DMS153 (cell line): Measurements from ENCODE around the gene TMEM31.
A peak's percentile ranks its signal among the peaks of the same experiment; 100 is the strongest.

Experiments
- DNase-seq: peaks from one replicate; lab custom pipeline; 2025; lab: John Stamatoyannopoulos, UW

The TMEM31 gene, protein sequence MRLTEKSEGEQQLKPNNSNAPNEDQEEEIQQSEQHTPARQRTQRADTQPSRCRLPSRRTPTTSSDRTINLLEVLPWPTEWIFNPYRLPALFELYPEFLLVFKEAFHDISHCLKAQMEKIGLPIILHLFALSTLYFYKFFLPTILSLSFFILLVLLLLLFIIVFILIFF

DNA sequence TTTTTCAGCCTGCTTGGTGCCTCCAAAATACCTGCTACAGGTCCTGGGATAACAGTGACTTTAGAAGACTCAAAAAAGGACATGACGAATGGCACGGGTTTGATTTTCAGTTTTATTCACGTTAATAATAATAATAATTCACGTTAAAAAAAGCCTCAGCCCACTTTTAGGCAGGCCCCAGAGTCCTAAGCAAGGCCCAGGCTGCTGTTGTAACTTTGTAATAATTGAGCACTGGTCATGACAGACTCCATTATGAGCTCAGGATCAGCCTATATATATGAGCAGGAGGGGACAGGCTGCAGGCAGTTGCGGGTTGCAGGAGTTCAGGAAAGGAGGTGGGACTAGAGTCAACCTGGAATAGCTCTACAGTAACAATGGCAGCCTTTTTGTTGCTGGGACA lies at the start of gene TMEM31:
Gene TMEM31 (plus strand): TSS at position 301 of the 400 bp plus-strand sequence. CDS start 1,350 bp downstream, outside the sequence.
- DNase-seq, result no peak

DNA sequence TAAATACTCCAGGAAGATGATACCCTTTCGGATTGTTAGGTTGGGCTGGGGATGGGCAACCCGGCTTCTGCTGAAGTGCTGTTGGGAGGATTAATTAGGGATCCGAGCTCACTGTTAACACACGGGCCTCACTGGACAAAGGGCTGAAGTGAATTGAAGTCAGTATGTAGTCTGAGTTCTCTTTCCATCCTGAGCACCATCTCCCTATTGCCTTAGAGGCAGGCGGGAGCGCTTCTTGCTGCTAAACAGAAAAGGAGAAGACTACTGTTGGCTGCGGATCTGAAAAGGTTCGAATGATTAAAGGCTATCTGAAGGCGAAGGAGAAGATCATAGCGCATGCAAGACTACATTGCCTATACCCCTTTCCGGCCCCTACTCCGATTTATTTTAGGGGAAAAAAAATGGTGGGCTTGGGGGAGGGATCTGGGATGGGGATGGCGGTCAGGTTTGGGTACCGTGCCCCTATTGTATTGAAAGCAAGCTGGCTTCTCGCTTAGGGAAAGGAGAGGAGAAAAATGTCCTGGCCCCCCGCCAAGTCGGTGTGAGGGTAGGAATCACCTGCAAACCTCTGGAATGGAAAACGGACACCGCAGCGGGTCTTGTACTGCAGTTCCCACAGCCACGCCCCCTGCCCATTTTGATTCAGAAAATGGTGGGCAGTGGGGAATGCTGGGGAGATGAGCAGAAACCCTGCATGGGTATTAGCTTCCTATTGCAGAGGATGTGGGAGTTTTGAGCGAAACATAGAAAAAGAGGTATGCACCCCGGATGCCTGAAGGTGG lies 46.5 kb upstream of the TMEM31 start:
- no peak for DNase-seq

DNA sequence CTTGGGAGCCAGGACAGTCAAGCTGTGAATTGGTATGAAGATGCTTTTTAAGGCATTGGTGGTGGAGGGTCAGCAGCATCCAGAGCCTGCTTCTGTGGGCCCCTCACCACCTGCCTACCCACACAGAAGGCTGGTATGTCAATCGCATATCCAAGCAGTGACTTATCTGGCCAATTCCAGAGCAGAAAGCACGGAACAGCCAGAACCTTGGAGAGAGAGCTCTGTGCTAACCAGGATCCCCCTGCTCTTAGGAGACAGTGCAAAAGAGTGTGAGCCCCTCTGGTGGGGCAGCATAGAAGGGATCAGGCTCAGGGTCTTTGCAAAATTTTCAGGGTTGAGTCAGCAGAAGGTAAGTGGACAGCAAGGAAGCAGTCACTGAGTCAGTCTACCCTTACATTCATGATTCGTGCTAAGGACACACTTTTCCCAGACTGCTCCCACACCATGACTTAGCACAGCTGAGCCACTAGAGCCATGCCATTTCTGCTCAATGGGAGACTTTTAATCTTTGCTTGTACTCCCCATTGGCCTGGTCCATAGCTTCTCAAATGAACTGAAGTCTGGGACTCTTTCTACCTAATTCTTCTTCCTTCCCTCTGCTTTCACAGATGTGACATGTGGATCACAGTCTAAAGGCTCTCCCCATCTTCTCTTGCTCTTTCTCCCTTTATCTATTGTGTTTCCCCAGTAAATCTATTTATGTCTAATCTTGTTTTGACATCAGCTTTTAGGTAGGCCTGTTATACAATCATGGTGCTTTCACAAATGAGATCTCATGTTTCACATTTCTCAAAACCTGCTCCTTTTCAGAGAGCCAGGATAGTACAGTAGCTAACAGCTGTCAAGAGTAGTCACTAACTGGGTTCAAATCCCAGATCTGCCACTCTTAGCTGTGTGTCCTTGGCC lies 44.3 kb upstream of the TMEM31 start:
- no peak for DNase-seq

DNA sequence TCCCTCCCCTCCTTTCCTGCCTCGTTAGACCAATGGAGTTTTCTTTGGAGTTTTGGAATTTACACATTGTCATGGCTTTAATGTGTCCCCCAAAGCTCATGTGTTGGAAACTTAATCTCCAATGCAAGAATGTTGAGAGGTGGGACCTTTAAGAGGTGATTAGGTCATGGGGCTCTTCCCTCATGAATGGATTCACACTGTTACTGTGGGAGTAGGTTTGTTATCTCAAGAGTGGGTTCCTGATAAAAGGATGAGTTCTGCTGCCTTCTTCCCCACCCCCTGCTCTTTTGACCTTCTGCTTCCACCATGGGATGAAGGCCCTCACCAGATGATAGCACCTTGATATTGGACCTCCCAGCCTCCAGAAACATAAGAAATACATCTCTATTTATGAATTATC lies 41.0 kb upstream of the TMEM31 start:
- DNase-seq, result no peak

DNA sequence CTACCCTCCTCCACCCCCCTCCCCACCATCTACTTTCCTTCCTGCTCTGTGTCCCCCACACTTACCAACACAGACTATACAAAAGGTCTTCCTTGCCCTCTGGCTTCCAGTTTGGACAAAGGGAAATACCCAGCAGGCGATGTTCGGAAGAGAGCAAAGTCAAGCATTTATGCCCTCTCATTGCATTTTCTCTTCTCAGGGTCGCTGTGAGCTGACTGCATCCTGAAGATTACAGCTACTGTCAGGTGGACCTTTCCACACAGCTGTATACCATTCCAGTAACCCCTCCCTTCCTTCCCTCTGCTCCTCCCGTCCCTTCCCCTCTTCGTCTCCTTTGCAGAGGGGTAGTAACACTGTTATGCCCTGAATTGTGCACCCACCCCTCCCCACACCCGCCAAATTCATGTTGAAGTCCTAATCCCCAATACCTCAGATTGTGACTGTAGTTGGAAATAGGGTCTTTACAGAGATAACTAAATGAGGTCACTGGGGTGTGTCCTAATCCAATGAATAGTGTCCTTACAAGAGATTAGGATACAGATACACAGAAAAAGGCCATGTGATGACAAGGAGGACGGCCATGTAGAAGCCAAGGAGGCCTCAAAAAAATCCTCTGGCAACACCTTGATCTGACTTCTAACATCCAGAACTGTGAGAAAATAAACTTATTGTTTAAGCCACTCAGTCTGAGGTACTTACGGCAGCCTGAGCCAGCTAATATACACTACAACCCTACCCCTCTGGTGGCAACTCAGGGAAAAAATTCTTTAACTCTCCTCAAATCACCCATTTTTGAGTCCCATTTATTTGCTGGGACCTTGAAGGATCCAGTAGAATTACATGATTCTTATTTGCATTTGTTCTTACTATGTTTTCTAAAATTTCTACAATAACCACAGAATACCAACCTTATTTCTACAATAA lies 35.9 kb upstream of the TMEM31 start:
- no peak for DNase-seq

DNA sequence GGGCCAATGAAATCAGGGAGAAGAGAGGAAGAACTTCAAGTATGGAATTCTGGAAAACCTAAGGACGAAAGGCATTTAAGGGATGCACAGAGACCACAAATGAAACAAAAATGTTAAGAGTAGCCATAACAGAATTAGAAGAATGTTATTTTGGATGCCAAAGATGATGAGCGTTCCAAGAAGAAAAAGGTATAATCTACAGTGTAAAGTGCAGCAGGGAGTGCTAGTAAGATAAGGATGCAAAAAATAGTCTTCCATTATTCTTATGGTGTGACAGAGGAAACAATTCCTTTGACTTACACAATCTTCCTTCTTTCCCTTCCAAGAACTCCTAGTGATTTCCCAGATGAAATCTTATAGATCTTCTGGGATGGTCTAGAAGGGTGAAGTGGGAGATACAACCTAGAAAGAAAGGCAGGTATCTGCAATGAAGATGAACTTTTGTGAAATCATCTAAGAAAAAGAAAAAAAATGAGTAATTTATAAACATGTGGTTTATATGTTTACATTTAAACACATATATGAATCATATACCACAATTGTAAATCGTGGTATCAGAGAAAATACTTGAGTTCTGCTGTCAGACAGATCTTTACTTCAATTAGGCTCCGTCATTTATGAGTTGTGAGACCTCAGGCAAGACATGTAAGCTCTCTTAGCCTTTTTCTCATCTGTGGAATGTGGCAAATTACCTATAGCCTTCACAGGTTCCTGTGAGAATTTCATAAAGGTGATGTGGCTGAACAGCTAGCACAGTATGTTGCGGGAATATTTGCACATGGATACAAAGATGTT lies 32.3 kb upstream of the TMEM31 start:
- no peak for DNase-seq

DNA sequence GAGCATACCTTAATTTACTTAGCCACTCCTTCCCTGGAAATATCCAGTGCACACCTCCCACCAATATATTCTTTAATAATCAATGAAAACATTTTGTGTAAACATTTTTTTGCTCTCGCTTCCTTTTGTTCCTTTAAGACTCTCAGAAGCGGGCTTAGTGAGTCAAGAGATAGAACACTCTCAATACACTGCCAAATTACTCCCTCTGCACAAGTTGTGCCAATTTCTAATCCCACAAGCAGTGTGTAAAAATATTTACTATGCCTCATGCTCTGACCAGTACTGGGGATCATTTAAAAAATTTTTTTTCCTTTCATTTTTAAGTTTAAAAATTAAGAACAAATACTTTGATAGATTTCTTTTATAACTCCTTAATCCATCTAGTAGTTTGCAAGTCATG lies 29.3 kb upstream of the TMEM31 start:
- DNase-seq, result no peak

DNA sequence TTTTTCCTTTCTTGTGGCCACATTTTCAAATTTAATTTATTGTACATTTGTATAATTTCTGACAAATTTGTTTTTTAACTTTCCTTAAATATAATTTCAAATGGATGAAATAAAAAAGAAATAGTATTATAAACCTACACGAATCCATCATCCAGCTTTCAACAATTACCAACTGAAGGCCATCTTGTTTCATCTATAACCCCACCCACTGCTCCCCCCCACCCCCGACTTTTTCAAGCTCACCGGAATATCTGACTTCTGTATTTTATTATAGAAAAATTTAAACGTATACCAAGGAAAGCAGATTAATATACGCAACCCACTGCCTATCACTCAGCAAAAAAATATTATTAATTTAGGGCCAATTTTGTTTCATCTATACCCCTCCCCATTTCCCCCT lies 25.3 kb upstream of the TMEM31 start:
- DNase-seq, result no peak

DNA sequence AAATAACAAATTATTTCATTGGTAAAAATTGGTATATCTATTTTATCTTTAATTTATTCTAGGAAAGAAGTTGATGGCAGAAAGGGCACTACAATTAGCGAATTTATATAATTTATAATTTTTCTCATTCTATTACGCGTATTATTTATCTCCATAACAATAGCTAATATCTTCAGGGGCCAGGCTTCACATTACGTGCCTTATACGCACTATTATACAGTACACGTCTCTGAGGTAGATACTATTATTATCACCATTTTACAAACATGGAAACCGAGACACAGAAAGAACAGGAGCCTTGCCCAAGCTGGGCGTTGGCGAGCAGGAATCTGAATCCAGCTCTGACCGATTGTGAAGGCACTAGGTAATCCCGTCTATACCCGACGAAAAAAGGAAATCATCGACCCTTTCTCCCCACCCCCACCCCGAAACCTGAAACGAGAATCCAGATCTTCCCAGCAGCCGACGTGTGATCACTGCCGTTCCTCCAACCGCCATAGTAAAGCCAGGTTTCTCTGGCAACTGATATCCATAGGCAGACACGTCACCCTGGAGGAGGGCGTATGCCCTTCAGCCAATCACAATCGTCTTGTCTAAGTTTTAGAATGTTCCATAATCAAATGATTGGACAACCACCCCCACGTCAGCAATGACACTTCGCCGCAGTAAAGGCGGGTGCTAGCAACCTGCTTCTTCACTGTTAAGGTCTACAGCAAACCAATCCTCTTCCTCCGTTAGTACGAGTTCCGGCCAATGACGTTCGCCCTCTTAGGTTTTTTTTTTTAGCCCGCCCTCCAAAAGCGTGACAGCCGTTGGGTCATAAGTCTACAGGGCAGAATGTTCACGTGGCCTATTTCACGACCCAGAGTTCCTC lies 24.3 kb upstream of the TMEM31 start, which contains the start of gene MORF4L2:
Gene MORF4L2 (minus strand): TSS at position 501 of the 874 bp plus-strand sequence. CDS start 9,672 bp downstream, outside the sequence.
- DNase-seq, result peak; percentile 97

DNA sequence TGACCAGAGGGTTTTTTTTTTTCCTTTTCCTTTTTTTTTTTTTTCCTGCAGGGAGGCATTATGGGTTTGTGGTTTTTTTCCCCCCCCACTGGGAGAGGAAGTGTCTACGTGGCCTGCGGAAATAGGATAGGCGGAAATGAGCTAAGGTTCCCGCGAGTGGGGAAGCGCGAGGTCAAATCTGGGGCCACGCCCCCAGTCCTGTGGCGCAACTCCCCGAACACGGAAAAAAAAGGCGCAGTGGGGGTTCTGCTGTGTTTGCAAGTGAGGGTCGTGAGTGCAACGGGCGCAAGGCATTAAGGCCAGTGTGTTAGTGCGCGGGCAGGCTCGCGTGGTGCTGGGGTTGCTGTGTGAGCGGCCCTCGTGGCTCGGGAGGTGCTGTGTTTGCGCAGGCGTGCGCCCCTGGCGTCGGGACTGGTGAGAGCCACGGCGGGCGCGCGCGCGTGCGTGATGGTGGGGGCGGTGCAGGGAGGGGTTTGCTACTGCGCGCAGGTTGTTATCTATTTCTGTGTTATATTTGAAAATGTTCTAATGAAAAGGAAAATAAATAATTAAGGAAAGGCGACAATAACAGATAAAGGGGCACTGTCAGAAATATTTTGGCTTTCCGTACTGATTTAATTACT lies 23.5 kb upstream of the TMEM31 start:
- peak; percentile 55 for DNase-seq

DNA sequence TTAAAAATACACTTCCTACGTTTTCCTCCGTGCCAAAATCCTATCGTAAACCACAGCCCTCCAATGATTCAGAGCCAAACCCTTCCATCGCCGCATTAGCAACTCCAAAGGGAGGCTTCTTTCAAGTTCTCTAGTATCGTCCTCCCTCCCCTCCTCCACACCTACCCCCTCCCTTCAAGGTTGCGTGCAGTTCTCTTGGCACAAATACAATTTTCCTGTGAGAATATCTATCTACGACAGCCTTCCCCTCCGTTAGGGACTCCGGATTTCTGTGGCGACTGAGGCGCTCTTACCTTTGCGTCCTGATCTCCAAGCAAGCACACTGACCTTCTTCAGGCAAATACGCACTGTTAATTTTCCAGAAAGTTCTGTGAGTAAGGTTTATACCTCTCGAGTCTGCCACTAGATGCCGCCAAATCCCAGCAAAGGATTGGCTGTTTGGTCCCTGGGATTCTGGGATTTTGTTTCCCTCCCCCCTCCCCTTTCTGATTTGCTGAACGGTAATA lies 23.0 kb upstream of the TMEM31 start:
- DNase-seq, result peak; percentile 45

DNA sequence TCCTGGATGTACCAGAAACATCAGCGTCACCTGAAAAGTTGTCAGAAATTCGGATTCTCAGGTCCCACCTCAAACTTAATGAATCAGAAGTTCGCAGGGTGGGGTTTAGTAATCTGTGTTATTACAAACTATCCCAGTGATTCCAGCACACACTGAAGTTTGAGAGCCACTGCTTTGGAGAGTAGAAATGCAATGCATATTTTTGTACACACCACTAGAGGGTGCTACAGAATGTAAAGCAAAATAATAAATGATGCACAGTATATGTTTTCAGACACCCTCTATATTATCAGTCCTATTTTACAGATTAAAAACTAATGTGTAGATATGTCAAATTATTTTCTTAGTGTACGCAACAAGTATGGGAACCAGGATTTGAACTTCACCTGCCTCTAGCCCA lies 21.8 kb upstream of the TMEM31 start:
- DNase-seq, result peak; percentile 6

DNA sequence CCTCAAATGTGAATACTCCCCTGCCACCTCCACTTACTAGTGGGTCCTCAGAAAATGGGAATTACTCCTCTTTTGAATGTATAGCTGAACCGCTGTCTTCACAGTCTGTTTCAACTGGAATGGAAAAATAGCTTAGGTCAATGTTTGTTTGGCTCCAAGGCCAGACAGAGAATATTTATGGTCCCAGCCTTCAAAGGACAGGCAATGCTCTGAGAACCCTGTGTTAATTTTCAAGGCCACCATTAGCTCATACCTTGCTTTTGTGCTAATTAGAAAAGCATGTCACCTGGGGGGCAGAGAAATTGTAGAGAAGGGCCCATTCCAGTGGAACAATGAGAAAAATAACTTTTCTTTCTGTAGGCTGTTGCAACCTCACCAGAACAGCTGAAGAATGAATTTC lies 19.6 kb upstream of the TMEM31 start:
- no peak for DNase-seq

DNA sequence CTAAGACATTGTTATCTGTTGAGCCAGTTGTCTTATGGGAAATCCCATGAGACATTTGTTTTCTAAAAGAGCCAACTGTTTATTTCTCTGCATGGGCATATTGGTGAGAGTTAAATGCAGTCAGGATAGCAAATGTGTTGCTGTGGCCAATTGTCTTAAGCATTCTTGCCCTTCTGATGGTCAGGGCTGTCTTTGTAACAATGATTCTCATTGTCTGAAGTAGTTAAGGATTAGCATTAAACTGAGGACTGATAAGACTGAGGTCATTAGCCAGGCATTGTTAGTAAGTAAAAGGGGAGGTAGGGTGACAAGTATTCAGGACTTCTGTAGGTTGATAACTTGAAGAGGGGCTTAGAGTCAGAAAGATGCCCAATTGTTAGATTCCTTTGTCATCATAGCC lies 13.0 kb upstream of the TMEM31 start:
- no peak for DNase-seq

DNA sequence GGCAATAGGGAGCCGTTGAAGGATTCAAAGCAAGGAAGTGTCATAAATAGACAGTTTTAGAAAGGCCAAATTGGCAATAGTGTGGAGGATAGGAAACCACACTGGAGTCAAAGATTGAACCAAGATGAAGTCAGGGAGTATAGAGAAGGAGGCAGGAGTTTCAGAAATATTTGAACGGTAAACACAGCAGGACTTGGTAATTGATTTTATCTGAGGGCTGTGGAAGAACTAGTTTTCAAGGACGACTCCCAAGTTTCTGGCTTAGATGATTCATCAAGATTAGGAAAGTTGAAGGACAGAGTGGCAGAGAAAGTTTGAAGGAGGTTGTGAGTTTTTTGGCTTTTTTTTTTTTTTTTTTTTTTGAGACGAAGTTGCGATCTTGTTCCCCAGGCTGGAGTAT lies 11.5 kb upstream of the TMEM31 start:
- no peak for DNase-seq

DNA sequence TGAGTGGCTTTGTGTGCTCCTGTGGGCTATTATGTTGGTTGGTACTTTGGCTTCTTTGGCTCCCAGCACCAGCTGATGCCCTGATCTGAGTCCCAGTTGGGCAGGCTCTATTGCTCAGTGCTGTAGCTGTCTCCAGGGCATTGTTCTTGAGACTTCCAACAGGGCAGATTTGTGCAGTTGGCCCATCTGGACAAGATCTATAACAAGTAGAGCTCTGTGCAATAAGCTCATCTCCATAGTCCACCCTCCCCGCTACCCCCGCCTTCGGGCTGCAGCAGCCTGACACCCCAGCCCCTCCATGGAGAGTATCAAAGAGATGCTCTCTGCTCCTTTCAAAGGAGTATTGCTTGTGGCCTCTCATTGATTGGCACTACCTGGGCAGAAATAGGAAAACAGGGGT lies 5.8 kb upstream of the TMEM31 start:
- DNase-seq, result no peak

DNA sequence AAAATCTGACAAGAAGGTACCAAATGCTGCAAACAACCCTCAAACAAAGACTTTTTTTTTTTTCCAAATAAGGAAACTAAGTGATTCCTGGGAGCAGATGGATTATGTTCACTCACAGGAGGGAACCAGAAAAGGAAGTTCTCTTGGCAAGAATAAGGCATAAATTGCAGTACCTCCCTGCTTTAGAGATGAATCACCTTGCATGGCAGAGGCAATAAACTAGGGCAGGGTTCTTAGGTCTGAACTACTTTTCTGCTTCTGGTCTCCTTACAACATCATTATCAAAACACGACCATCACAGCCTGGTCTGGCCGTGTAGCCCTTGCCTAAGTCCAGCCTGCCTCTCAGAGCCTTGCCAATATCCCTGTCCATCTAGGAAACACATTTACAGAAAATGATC lies 6.3 kb downstream of the TMEM31 start:
- no peak for DNase-seq

DNA sequence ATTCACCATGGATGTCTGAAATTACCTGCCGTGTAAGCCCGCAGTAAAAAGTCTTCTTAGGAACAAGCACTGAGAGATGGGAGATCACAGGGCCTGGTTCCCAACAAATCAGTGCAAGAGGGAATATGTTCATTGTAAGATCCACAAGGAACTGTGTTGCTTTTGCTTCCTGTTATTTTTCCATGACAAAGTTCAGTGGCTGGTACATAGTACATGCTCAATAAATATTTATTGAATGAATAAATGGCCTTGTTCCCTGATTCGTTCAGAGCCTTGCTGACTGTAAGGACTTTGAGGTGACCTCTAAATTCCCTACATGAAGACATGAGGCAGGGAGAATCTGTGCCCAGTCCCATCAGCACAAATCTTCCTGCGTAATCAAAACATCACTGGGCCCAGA lies 7.4 kb downstream of the TMEM31 start:
- no peak for DNase-seq

DNA sequence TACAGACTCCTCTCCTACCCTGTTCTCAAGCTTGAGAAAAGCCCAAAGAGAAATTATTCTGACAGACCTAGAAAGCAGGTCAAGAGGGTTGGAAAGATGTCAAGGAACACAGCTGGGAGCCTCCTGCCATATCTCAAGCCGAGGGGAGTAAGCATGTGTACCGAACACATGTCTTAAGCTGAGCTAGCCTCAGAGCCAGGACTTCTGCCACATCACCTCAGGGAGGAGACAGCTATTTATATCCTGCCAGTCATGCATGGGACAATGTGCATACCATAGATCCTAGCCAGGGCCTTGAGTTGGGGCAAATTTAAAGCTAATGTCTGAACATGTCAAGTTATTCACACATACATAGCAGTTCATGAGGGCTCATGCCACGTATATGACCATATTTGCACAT lies 11.8 kb downstream of the TMEM31 start:
- no peak for DNase-seq
